AG10803 (cell line): ENCODE data around the gene VIPAS39.
A peak's percentile ranks its signal among the peaks of the same experiment; 100 is the strongest.

Source experiments
- DNase-seq: peaks from one replicate; pipeline ENCODE4 v3.0.0; 2010; ENCODE audit warnings: low read depth
- H3K4me3 ChIP-seq: 2 replicates; pipeline ENCODE4 v1.5.1; 2011; ENCODE audit warnings: mild to moderate bottlenecking, low read length, control low read depth
- TF ChIP-seq, protein P1 (sequence below): conservative IDR thresholded peaks from 2 replicates; pipeline ENCODE4 v1.5.1; 2011; ENCODE audit warnings: mild to moderate bottlenecking, low read length, control low read depth, inconsistent platforms

Gene VIPAS39

DNA sequence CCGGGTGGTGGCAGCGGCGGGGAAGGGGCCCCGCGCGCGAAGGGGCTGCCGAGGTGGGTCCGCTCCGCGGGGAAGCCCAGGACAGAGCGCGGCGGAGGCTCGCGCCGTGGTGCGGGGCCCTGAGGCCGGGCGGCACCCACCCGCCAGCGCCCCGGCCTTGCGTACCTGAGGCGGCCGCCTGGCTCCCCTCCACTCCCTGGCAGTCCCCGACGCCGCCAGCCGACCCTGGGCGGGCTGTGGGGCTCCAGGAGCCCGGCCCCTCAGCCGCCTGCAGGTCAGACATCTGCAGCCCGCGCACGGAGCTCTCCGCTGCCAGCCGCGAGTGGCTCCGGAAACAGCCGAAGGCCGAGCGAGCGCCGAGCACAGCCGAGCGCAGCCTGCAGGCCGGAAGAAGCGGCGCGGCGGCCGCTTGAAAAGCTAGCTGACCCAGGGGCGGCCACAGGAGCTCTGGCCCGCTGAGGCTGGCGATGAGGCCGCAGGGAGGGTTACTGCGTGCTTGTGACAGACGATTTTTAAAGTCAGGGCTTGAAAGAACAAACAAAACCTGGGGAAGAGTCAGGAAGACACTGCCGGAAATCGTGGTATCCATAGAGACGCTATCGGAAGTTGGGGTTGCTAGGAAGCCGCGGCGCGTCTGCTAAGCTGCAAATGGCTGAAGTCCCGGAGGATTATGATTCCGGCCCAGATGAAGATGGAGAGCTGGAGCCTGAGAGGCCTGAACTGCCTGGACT is 80.5 kb downstream of the VIPAS39 start, which contains the start of the genes SAMD15 and TMED8:
Gene SAMD15 (plus strand): TSS at position 609 of the 731 bp plus-strand sequence. CDS start 40 bp downstream, at position 649.
Gene TMED8 (minus strand): TSS at position 324 of the 731 bp plus-strand sequence. CDS start 41 bp downstream, at position 283.
- TF ChIP-seq, protein P1, sequence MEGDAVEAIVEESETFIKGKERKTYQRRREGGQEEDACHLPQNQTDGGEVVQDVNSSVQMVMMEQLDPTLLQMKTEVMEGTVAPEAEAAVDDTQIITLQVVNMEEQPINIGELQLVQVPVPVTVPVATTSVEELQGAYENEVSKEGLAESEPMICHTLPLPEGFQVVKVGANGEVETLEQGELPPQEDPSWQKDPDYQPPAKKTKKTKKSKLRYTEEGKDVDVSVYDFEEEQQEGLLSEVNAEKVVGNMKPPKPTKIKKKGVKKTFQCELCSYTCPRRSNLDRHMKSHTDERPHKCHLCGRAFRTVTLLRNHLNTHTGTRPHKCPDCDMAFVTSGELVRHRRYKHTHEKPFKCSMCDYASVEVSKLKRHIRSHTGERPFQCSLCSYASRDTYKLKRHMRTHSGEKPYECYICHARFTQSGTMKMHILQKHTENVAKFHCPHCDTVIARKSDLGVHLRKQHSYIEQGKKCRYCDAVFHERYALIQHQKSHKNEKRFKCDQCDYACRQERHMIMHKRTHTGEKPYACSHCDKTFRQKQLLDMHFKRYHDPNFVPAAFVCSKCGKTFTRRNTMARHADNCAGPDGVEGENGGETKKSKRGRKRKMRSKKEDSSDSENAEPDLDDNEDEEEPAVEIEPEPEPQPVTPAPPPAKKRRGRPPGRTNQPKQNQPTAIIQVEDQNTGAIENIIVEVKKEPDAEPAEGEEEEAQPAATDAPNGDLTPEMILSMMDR, result peak; percentile 26
- DNase-seq, result peak; percentile 81
- peak within 1 kb of the TSS; percentile 93 for H3K4me3 ChIP-seq
